ENCODE data around the gene GCLC. TPM values are rescaled to one million over a fixed set of nuclear protein-coding genes. Genes with fewer than 3 reads are reported as not detected.

The GCLC gene
- total RNA-seq, 1 experiment from 2014 or later, result 33.5 TPM

- no TSS peak for BruUV-seq (replicated peaks)
- no peaks in the 10 kb centered on the region for H3K9me3 ChIP-seq (ENCODE audit: low read depth, low read length, poor library complexity, severe bottlenecking)
- H3K27ac ChIP-seq (ENCODE audit: low read depth, low read length, poor library complexity, severe bottlenecking), result no peak overlapping the region
- TF ChIP-seq EZH2 (IDR thresholded peaks at IDR 0.05; ENCODE audit: borderline replicate concordance, low read depth, low read length, poor library complexity, severe bottlenecking), result no peak
- TF ChIP-seq CTCF (conservative IDR thresholded peaks at IDR 0.05; ENCODE audit: low read depth, low read length), result no peak
- peaks cover 6% of the 10 kb centered on the region for H3K36me3 ChIP-seq (ENCODE audit: insufficient read depth, low read length, poor library complexity, severe bottlenecking)
- DNase-seq (ENCODE audit: low spot score), result no peak
- H3K4me3 ChIP-seq (ENCODE audit: low read depth, low read length, poor library complexity, severe bottlenecking), result no peak overlapping the region
- H3K4me1 ChIP-seq (ENCODE audit: insufficient read depth, low read length, poor library complexity, severe bottlenecking), result no peaks in the 10 kb centered on the region
- ChIA-PET CTCF (interaction anchor here (1.2 to 4.4 kb wide), 2 partner anchors 233 kb away, joined by 3 to 25 read pairs; no protein-coding TSS in a partner anchor), POLR2A (ENCODE audit: low non-redundant PET) (no interaction called here)
- intact Hi-C loops (cut with micrococcal nuclease; ENCODE audit: unreplicated experiment), result no loop called here
- no peaks in the 10 kb centered on the region for H3K27me3 ChIP-seq (replicated peaks; ENCODE audit: insufficient read depth, low read depth, low read length, poor library complexity)
Measured at GRCh38 chr6:53495506-53496499, 49.1 kb downstream of the GCLC start.

- Histone ChIP-seq H3K4me1 (ENCODE audit: insufficient read depth, low read length, poor library complexity, severe bottlenecking) (no peaks in the 10 kb centered on the region), H3K27ac (ENCODE audit: low read depth, low read length, poor library complexity, severe bottlenecking) (no peak overlapping the region), H3K27me3 (replicated peaks; ENCODE audit: insufficient read depth, low read depth, low read length, poor library complexity) (no peaks in the 10 kb centered on the region), H3K9me3 (ENCODE audit: low read depth, low read length, poor library complexity, severe bottlenecking) (no peaks in the 10 kb centered on the region), H3K4me3 (ENCODE audit: low read depth, low read length, poor library complexity, severe bottlenecking) (no peak overlapping the region), H3K36me3 (ENCODE audit: insufficient read depth, low read length, poor library complexity, severe bottlenecking) (no peaks in the 10 kb centered on the region)
- TF ChIP-seq EZH2 (IDR thresholded peaks at IDR 0.05; ENCODE audit: borderline replicate concordance, low read depth, low read length, poor library complexity, severe bottlenecking) (no peak), CTCF (conservative IDR thresholded peaks at IDR 0.05; ENCODE audit: low read depth, low read length) (no peak)
- intact Hi-C loops (cut with micrococcal nuclease; ENCODE audit: unreplicated experiment), result loop anchor here (1.0 to 5.0 kb wide), 2 partner anchors 231 to 463 kb away; no protein-coding TSS in a partner anchor
- CTCF ChIA-PET, result interaction anchor here (0.8 to 4.4 kb wide), 4 partner anchors 144 to 234 kb away, joined by 3 to 25 read pairs (median 14); no protein-coding TSS in a partner anchor
- POLR2A ChIA-PET (ENCODE audit: low non-redundant PET), result no interaction called here
- DNase-seq (ENCODE audit: low spot score), result no peak
- no TSS peak for BruUV-seq (replicated peaks)
Measured at GRCh38 chr6:53494076-53494475, 50.8 kb downstream of the GCLC start.

GRCh38 chr6:53493635-53494025 is 51.3 kb downstream of the GCLC start:
- Histone ChIP-seq H3K27ac (ENCODE audit: low read depth, low read length, poor library complexity, severe bottlenecking) (no peak overlapping the region), H3K4me1 (ENCODE audit: insufficient read depth, low read length, poor library complexity, severe bottlenecking) (no peaks in the 10 kb centered on the region), H3K9me3 (ENCODE audit: low read depth, low read length, poor library complexity, severe bottlenecking) (no peaks in the 10 kb centered on the region), H3K27me3 (replicated peaks; ENCODE audit: insufficient read depth, low read depth, low read length, poor library complexity) (no peaks in the 10 kb centered on the region), H3K4me3 (ENCODE audit: low read depth, low read length, poor library complexity, severe bottlenecking) (no peak overlapping the region), H3K36me3 (ENCODE audit: insufficient read depth, low read length, poor library complexity, severe bottlenecking) (no peaks in the 10 kb centered on the region)
- TF ChIP-seq EZH2 (IDR thresholded peaks at IDR 0.05; ENCODE audit: borderline replicate concordance, low read depth, low read length, poor library complexity, severe bottlenecking) (no peak), CTCF (conservative IDR thresholded peaks at IDR 0.05; ENCODE audit: low read depth, low read length) (no peak)
- DNase-seq (ENCODE audit: low spot score), result no peak
- ChIA-PET CTCF (interaction anchor here (0.8 to 4.4 kb wide), 6 partner anchors 144 to 241 kb away, joined by 3 to 25 read pairs (median 8); no protein-coding TSS in a partner anchor), POLR2A (ENCODE audit: low non-redundant PET) (no interaction called here)
- intact Hi-C loops (cut with micrococcal nuclease; ENCODE audit: unreplicated experiment), result loop anchor here (1.0 to 5.0 kb wide), 3 partner anchors 158 to 464 kb away; no protein-coding TSS in a partner anchor
- no TSS peak for BruUV-seq (replicated peaks)

All from A673 (cell line).